NOMO-1 treated with DMSO at 0.1 percent for 48 hours (cell line): ENCODE measurements around the gene PTGDR2.
A peak's percentile ranks its signal among the peaks of the same experiment; 100 is the strongest.

Source experiments
- DNase-seq: peaks from one replicate; lab custom pipeline; 2025; ENCODE audit not compliant: unreplicated experiment; lab: John Stamatoyannopoulos, UW

Gene PTGDR2

DNA sequence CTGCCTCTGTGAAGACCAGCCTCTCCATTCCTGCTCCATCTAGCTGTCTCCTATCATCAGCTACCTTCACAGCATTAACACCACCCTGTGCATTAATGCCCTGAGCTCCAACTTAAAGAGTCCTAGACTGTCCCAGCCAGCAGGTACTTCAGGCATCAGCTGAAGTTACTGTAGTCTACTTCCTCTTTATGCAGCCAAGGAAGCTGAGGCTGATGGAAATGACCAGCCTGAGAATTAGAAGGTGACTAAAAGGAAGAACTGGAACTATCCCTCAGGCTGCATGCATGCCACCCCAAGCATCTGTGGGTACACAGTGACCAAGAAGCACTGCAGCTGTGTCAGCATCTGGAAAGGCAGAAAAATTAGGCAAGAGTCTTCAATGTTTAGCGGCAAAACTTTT, 42.4 kb downstream of the PTGDR2 start:
- DNase-seq: peak; percentile 9

DNA sequence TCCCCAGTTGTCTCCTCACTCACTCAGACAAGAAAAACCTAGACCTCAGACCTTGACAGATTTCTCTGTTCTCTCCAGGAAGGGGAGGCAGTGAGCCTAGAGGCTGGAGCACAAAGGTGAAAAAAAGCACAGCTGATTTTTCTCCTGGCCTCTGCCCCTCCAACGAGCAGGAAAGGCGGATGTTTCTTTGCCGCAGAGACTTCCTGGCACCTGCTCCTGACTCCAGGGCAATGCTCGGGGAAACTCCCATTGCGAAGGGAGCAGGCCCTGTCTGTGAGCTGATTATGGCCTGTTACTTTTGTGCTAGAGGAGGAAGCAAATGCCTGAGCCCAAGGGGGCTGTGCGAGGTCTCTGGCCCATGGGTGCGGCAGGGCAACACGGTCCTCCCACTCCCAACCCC, 45.2 kb downstream of the PTGDR2 start:
- DNase-seq: no peak

GRCh38 chr11:60810151-60810550, 45.6 kb downstream of the PTGDR2 start:
- DNase-seq: no peak

- no peak for DNase-seq
Measured at GRCh38 chr11:60809691-60810090, 46.1 kb downstream of the PTGDR2 start.

DNA sequence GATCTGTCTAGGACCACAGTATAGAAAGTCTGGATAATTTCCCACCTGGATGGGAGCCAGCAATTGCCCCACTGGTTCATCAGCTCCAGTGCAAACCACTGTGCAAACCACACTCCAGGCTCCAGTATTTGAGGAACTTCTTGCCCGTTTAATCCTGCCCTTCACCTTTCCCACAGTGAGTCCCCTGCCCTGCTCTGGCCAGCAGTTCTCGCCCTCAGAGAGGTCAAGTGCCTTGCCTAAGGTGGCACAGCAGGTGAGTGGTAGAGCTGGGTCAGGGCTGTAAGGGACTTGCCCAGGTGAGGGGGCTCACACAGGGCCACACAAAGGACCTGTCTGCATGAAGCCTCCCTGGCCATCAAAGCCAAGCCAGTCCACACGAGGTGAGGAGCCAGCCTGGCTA, 46.5 kb downstream of the PTGDR2 start:
- no peak for DNase-seq

DNA sequence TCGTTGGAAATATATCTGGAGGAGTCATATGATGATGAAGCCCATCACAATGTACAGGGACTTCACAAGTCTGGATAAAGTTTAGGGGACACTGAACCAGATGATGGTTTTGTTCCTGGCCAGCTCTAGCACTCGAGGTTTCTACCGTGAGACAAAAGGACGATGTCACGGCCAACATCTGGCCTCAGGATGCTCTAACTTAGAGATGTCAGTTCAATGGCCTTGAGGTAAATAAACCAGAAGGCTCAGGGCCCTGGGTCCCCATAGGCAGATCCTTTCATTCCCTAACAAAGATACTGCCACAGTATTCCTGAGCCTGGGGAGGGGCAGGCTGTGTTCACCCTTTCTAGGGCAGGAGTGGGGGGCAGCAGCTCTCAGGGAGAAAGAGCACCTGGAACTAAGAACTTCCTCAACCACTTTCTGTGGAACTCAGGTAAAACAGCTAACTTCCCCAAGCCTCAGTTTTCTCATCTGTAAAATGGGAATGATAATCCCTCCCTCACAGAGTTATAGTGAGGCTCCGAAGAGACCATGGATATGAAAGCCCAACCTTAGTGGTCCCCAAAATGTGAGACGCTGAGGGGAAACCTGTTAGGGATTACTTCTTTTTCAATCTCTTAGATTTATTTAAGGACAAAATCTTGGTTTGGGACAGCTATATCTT, 52.3 kb downstream of the PTGDR2 start:
- DNase-seq: no peak

DNA sequence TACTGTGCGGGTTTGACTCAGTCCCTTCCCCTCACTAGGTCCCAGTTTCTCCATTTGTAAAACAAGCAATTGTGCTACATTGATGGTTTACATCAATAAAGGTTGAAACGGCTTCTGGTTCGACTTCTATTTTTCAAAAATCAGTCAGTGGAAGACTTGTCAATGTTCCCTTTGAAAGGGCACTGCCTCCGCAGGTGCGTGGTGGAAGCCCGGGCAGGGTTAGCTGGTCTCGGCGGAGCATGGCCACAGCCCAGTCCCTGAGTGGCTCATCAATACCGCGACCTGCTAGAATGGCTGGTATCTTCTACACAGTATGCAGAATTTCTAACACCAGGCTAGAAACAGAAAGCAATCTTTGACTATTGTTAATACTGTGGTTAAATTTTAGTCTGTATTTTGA, 54.6 kb downstream of the PTGDR2 start:
- DNase-seq: no peak
